CD14-positive monocyte (primary cell): ENCODE measurements around the gene FGD4. TPM values are rescaled to one million over a fixed set of nuclear protein-coding genes. Genes with fewer than 3 reads are reported as not detected.

ENCODE experiments used
- DNase-seq, 3 donors: peaks; one replicate each; pipeline ENCODE4 v3.0.0-alpha.2; 2011 to 2022
- H2AFZ ChIP-seq: 2 replicates; pipeline ENCODE4 v1.6.0; 2012; ENCODE audit warnings: mild to moderate bottlenecking, low read depth, low read length, inconsistent platforms; ENCODE audit not compliant: insufficient read depth, poor library complexity, severe bottlenecking
- H3K27ac ChIP-seq, 2 donors: 1 replicate in 1 of 2; 2 replicates in 1 of 2; pipeline ENCODE4 v1.5.1; 2012 to 2013; ENCODE audit warnings: low read length in 2 of 2, control low read depth in 1 of 2, inconsistent platforms in 1 of 2, low read depth in 1 of 2, mild to moderate bottlenecking in 1 of 2
- H3K27me3 ChIP-seq, 2 donors: one replicate each; pipeline versions ENCODE4 v1.6.0 to v1.6.1; 2011 to 2013; ENCODE audit warnings: low read length in 2 of 2; ENCODE audit not compliant: control insufficient read depth in 2 of 2, insufficient read depth in 2 of 2
- H3K36me3 ChIP-seq, 2 donors: replicated peaks in 1 of 2; 1 replicate in 1 of 2; 2 replicates in 1 of 2; pipeline versions ENCODE4 v1.5.1 to v1.6.1; 2012 to 2013; ENCODE audit warnings: low read length in 2 of 2, control low read depth in 1 of 2, inconsistent platforms in 1 of 2, mild to moderate bottlenecking in 1 of 2; ENCODE audit not compliant: insufficient read depth in 2 of 2, control insufficient read depth in 1 of 2
- H3K4me1 ChIP-seq, 2 donors: 1 replicate in 1 of 2; 2 replicates in 1 of 2; pipeline versions ENCODE4 v1.5.1 to v1.6.1; 2012 to 2013; ENCODE audit warnings: low read length in 2 of 2, control low read depth in 1 of 2, inconsistent platforms in 1 of 2, mild to moderate bottlenecking in 1 of 2, moderate library complexity in 1 of 2; ENCODE audit not compliant: insufficient read depth in 2 of 2, control insufficient read depth in 1 of 2
- H3K4me2 ChIP-seq: replicated peaks from 2 replicates; pipeline ENCODE3; 2012; ENCODE audit warnings: low read length, moderate library complexity, mild to moderate bottlenecking; ENCODE audit not compliant: poor library complexity, severe bottlenecking; ENCODE audit errors: extremely low read depth
- H3K4me3 ChIP-seq, 3 experiments: fragments of 200-600 bp in 1 of 3; sonication (generic) in 1 of 3; replicated peaks in 1 of 3; 1 replicate in 2 of 3; 2 replicates in 1 of 3; pipeline ENCODE4 v1.5.1; 2011 to 2013; ENCODE audit warnings: low read length in 3 of 3, mild to moderate bottlenecking in 3 of 3, control low read depth in 2 of 3, low read depth in 2 of 3, inconsistent platforms in 1 of 3, moderate library complexity in 1 of 3
- H3K79me2 ChIP-seq: 2 replicates; pipeline ENCODE4 v1.6.0; 2012; ENCODE audit warnings: mild to moderate bottlenecking, control low read depth, inconsistent platforms, low read length, moderate library complexity; ENCODE audit not compliant: insufficient read depth
- H3K9ac ChIP-seq: 2 replicates; pipeline ENCODE4 v1.6.0; 2017; ENCODE audit warnings: low read length, mild to moderate bottlenecking; ENCODE audit not compliant: insufficient read depth, poor library complexity, severe bottlenecking
- H3K9me3 ChIP-seq, 2 donors: replicated peaks in 1 of 2; 1 replicate in 1 of 2; 2 replicates in 1 of 2; pipeline versions ENCODE4 v1.5.1 to v1.6.1; 2012 to 2013; ENCODE audit warnings: low read length in 2 of 2, control low read depth in 1 of 2; ENCODE audit not compliant: control insufficient read depth in 1 of 2, insufficient read depth in 1 of 2
- H4K20me1 ChIP-seq: 2 replicates; pipeline ENCODE4 v1.6.0; 2012; ENCODE audit warnings: mild to moderate bottlenecking, low read length, control low read depth, moderate library complexity; ENCODE audit not compliant: insufficient read depth
- H3K27ac Mint-ChIP-seq, 7 donors: one replicate each; pipeline ENCODE4 v1.8.0; 2020; ENCODE audit warnings: mild to moderate bottlenecking in 7 of 7, mixed read lengths in 7 of 7, moderate library complexity in 6 of 7, inconsistent platforms in 2 of 7
- H3K27me3 Mint-ChIP-seq, 3 donors: one replicate each; pipeline ENCODE4 v1.8.0; 2021 to 2022; ENCODE audit warnings: low read depth in 3 of 3, mild to moderate bottlenecking in 3 of 3, mixed read lengths in 3 of 3, moderate library complexity in 3 of 3, inconsistent platforms in 1 of 3
- H3K36me3 Mint-ChIP-seq, 2 donors: one replicate each; pipeline ENCODE4 v1.8.0; 2020; ENCODE audit warnings: mixed read lengths in 2 of 2, inconsistent platforms in 1 of 2, mild to moderate bottlenecking in 1 of 2
- H3K4me1 Mint-ChIP-seq: one replicate; pipeline ENCODE4 v1.8.0; 2020; ENCODE audit warnings: mild to moderate bottlenecking, mixed read lengths
- H3K4me3 Mint-ChIP-seq, 2 donors: one replicate each; pipeline ENCODE4 v1.8.0; 2020; ENCODE audit warnings: mild to moderate bottlenecking in 2 of 2, mixed read lengths in 2 of 2, moderate library complexity in 1 of 2
- H3K9me3 Mint-ChIP-seq, 7 donors: one replicate each; pipeline ENCODE4 v1.8.0; 2020 to 2022; ENCODE audit warnings: mixed read lengths in 7 of 7, mild to moderate bottlenecking in 6 of 7, moderate library complexity in 6 of 7, inconsistent platforms in 2 of 7
- CTCF ChIP-seq: fragments of 200-600 bp; IDR thresholded peaks from one replicate; pipeline ENCODE4 v1.8.0; 2022; ENCODE audit warnings: antibody characterized with exemption, mild to moderate bottlenecking
- WGBS: methylation state at CpG from one replicate; pipeline ENCODE4 v1.1.5; 2013; ENCODE audit warnings: missing lambda C conversion rate; ENCODE audit not compliant: insufficient coverage; 5-methylcytosine and 5-hydroxymethylcytosine counted together
- intact Hi-C, 2 donors: fragments of 100-400 bp; cut with micrococcal nuclease; formaldehyde crosslinking; loops; one replicate each; pipeline versions ENCODE4 v1.15.0 to v1.15.1; 2023
- polyA plus RNA-seq, 3 donors: library from polyadenylated mRNA; depleted of rRNA in 1 of 3; unstranded in 2 of 3; stranded (reverse) in 1 of 3; fragments of 300-500 nt in 2 of 3; fragments of >200 nt in 1 of 3; fragmentation: Illumina TruSeq in 2 of 3; gene quantifications; 1 replicate in 2 of 3; 2 replicates in 1 of 3; pipeline ENCODE4 v1.2.3, GENCODE V29; 2012 to 2021

The FGD4 gene
- polyA plus RNA-seq, 3 donors: 5.3 to 34.4 (median 6.0) TPM

GRCh38 chr12:32595251-32595650 is 195.9 kb downstream of the FGD4 start:
- Histone ChIP-seq H3K36me3 (peaks cover 32 to 68% of the 10 kb centered on the region in 2 donors), H3K9me3 (no peaks in the 10 kb centered on the region), H4K20me1 (no peaks in the 10 kb centered on the region), H3K79me2 (peaks cover 33% of the 10 kb centered on the region), H3K4me2 (no peak overlapping the region), H3K27ac (peak overlapping the region in 1 of 2 donors; percentile 54), H2AFZ (no peak overlapping the region), H3K27me3 (no peaks in the 10 kb centered on the region), H3K9ac (no peak overlapping the region), H3K4me3 (no peak overlapping the region), H3K4me1 (peaks cover 18 to 19% of the 10 kb centered on the region in 2 donors)
- peaks cover 22% of the 10 kb centered on the region for H3K4me1 Mint-ChIP-seq
- H3K27me3 Mint-ChIP-seq: no peaks in the 10 kb centered on the region
- no CpG with 5 or more reads among the region's 2 CpGs for WGBS
- no peak for DNase-seq
- intact Hi-C loops: no loop called here
- H3K36me3 Mint-ChIP-seq: peaks cover 47 to 57% of the 10 kb centered on the region in 2 donors
- H3K4me3 Mint-ChIP-seq: no peak overlapping the region
- TF ChIP-seq CTCF: no peak
- H3K9me3 Mint-ChIP-seq: no peaks in the 10 kb centered on the region
- H3K27ac Mint-ChIP-seq: no peak overlapping the region

GRCh38 chr12:32596030-32596429 is 196.7 kb downstream of the FGD4 start:
- no peak for TF ChIP-seq CTCF
- 60% methylated on average over 1 of the region's 1 CpG for WGBS
- no peak overlapping the region for H3K9ac ChIP-seq
- no peak overlapping the region for H3K4me2 ChIP-seq
- intact Hi-C loops: no loop called here
- Mint-ChIP-seq H3K36me3 (peaks cover 42 to 49% of the 10 kb centered on the region in 2 donors), H3K27ac (peak overlapping the region in 4 of 7 donors; percentile 7 to 74 (median 18)), H3K4me1 (peaks cover 22% of the 10 kb centered on the region), H3K9me3 (no peaks in the 10 kb centered on the region), H3K27me3 (no peaks in the 10 kb centered on the region), H3K4me3 (no peak overlapping the region)
- peak overlapping the region in 1 of 2 donors; percentile 54 for H3K27ac ChIP-seq
- DNase-seq: no peak
- H4K20me1 ChIP-seq: no peaks in the 10 kb centered on the region
- no peaks in the 10 kb centered on the region for H3K9me3 ChIP-seq
- H3K36me3 ChIP-seq: peaks cover 32 to 61% of the 10 kb centered on the region in 2 donors
- no peaks in the 10 kb centered on the region for H3K27me3 ChIP-seq
- H2AFZ ChIP-seq: no peak overlapping the region
- peaks cover 25% of the 10 kb centered on the region for H3K79me2 ChIP-seq
- H3K4me1 ChIP-seq: peaks cover 17 to 21% of the 10 kb centered on the region in 2 donors
- H3K4me3 ChIP-seq: no peak overlapping the region
